IPS-18a (cell line): ENCODE data around the gene WWC1.
"Not testable (repeated sequence)": the region's sequence is repeated elsewhere in the genome, so short reads cannot be mapped to it uniquely, and the experiment has no call there.

Experiments used
- H3K27ac ChIP-seq: one replicate; pipeline ENCODE4 v1.5.1; 2013; ENCODE audit warnings: low read length
- H3K27me3 ChIP-seq: one replicate; pipeline ENCODE4 v1.6.1; 2013; ENCODE audit warnings: mild to moderate bottlenecking, low read length; ENCODE audit not compliant: control insufficient read depth, insufficient read depth
- H3K36me3 ChIP-seq: one replicate; pipeline ENCODE4 v1.6.1; 2013; ENCODE audit warnings: low read depth, low read length; ENCODE audit not compliant: control insufficient read depth
- H3K4me1 ChIP-seq: one replicate; pipeline ENCODE4 v1.6.1; 2013; ENCODE audit warnings: low read depth, low read length; ENCODE audit not compliant: control insufficient read depth
- H3K4me3 ChIP-seq: one replicate; pipeline ENCODE4 v1.5.1; 2013; ENCODE audit warnings: low read length
- H3K9ac ChIP-seq: one replicate; pipeline ENCODE4 v1.6.1; 2013; ENCODE audit warnings: mild to moderate bottlenecking, low read length, moderate library complexity
- H3K9me3 ChIP-seq: one replicate; pipeline ENCODE4 v1.6.1; 2013; ENCODE audit warnings: low read depth, low read length; ENCODE audit not compliant: control insufficient read depth

WWC1 gene

DNA sequence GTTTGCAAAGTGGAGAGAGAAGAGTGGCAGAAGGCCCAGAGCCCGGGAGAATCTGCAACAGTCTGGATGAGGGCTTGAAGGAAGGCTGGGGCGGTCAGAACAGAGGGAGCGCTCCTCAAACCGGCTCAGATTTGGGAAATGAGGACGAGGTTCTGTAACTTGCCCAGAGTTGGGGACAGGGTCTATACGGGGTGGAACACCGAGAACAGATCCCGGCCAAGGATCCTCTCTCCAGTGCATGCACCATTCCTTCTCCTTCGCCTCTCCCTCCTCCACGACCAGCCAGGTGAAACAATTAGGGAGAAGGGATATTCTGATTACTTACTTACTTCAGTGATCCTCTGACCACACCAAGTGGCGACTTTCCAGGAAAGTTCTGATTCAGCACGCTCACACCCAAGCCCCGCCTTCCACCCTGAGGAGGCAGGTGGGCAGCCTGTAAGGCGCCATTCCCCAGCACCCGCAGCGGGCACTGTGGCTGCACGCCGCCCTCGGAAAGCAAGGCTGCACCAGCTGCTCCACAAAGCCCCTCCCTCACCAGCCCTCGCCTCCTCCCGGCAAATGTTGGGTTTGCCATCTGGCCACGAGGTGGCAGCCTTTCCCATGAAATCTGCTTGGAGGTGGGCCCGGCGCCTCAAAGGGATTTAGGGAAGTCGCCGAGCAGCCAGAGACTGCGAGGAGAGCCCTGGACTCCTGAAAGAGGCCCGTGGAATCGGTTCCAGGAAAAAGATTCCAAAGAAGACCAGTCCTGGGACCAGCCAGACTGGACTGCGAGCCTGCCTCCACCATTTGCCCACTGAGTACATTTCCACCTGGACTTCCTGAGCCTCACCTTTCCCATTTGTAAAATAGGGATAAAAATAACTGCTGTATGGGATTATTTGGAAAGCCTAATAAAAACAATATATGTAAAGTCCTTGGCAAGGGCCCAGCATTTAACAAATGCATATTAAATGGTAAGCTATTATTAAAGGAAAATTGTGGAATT, 22.2 kb upstream of the WWC1 start:
- Histone ChIP-seq H3K27ac (no peak overlapping the region), H3K9ac (no peak overlapping the region), H3K4me3 (peak overlapping the region; percentile 66), H3K27me3 (no peaks in the 10 kb centered on the region), H3K9me3 (no peaks in the 10 kb centered on the region), H3K4me1 (peaks cover 12% of the 10 kb centered on the region), H3K36me3 (no peaks in the 10 kb centered on the region)

DNA sequence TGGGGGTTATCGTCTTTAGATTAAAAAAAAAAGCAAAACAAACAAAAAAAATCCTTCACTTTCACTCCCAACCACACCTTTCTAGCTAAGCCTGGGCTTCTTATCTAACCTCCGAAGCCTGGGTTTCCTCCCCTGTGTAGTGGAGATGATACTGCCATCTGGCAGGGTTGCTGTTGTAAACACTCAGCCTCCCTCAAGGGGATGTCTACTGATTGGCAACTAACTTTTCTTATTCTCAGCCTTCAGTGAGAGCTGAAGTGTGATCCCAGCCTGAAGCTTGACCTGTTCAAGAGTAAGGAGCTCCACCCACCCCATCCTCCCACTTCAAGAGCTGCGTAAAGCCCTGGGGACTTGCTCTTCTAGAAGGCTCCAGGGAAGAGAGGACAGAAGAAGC, 21.5 kb upstream of the WWC1 start:
- Histone ChIP-seq H3K36me3 (no peaks in the 10 kb centered on the region), H3K4me1 (peaks cover 12% of the 10 kb centered on the region), H3K9me3 (no peaks in the 10 kb centered on the region), H3K27ac (no peak overlapping the region), H3K27me3 (no peaks in the 10 kb centered on the region), H3K4me3 (peak overlapping the region; percentile 21), H3K9ac (no peak overlapping the region)

DNA sequence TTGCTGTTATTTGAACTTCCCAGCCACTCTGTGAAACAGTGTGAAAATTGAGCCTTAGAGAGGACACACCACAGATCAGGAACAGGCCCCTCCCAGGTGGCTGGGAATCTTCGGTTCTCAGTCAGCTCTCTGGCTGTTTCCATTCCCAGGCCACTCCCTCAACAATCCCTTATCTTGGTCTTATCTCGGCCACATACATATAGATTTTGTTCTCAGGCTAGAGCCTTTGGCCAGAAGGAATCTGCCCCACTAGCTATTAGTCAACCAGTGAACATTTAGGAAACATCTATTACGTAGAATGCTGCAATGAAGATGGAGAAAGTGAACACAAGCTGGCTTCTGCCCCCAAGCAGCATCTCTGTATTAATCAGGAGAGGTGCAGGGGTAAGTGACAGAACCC, 21.0 kb upstream of the WWC1 start:
- no peaks in the 10 kb centered on the region for H3K9me3 ChIP-seq
- H3K4me1 ChIP-seq, result peaks cover 12% of the 10 kb centered on the region
- no peak overlapping the region for H3K27ac ChIP-seq
- no peak overlapping the region for H3K4me3 ChIP-seq
- no peaks in the 10 kb centered on the region for H3K36me3 ChIP-seq
- no peaks in the 10 kb centered on the region for H3K27me3 ChIP-seq
- H3K9ac ChIP-seq, result no peak overlapping the region

DNA sequence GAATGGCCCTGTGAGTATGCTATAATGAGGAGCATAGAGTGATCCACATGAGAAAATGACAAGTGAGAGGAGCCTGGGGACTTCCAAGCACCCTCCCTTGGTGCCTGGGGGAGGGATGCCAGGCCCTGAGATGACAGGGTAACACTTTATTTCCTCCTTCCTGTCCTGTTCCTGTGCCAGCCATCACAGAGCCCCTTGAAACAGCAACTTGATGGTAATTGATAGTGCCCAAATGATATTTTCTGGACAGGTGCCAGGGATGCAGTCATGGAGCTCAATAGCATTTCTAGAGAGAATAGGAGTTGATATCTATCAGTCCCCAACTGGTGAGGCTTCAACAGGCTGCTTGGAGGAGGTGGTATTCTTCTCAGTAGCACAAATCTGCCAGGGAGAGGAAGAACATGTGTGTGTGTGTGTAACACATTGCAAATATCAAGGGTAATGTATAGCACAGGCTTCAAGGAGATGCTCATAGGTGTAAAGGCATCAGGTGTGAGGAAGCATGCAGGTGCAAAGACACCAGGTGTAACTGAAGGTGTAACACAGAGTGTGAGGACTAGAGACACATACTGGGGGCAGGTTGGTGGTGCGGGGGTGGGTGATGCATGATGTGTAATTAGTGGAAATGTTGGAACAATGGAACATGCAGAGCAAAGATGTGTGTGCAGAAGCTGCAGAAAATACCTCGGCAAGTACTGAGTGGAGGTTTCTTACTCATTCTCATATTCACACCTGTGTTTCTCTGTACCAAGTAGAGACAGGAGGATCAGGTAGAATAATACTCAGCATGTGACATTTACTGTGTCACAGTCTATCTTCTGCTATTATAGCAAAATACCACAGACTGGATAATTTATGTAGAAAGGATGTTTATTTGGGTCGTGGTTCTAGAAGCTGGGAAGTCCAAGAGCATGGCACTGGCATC, 18.1 kb upstream of the WWC1 start:
- Histone ChIP-seq H3K4me3 (no peak overlapping the region), H3K9me3 (no peaks in the 10 kb centered on the region), H3K4me1 (peaks cover 12% of the 10 kb centered on the region), H3K36me3 (no peaks in the 10 kb centered on the region), H3K9ac (no peak overlapping the region), H3K27me3 (no peaks in the 10 kb centered on the region), H3K27ac (no peak overlapping the region)

DNA sequence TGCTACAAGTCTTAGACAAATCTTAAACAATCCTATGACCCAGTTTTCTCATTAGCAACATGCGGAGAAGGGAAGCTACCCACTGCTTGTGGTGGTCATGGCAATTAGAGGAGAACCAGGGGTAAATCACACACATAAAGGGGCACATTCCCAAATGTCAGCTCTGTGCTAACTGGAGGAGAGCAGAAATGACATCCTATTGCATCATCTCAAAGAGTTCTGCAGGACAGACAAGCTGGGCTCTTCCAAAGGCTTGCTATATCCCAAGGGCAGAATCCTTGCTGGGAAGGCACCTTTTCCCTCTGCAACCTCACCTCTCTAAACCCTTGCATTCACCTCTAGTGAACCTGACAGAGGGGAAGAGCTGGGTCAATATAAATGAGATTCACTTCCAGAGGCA, 17.0 kb upstream of the WWC1 start:
- Histone ChIP-seq H3K4me3 (no peak overlapping the region), H3K9me3 (no peaks in the 10 kb centered on the region), H3K27ac (no peak overlapping the region), H3K9ac (no peak overlapping the region), H3K4me1 (peaks cover 6% of the 10 kb centered on the region), H3K27me3 (no peaks in the 10 kb centered on the region), H3K36me3 (no peaks in the 10 kb centered on the region)

DNA sequence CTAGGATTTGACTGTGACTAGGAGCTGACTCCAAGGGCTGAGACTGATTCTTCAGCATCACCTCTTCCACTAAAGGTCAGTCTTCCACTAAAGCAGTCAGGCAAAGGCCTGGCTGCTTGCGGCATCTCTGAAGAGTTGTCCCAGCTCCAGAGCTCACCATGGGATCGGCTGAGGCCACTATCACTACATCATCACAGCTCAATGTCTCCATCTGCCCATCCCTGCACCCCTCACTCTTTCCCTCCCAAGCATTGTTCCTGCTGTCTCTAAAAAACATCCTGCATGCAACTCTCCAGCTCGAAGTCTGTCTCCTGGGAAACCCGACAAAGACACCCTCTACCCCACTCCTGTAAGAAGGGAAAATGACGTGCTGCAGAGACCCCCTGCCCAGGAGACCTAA, 15.5 kb upstream of the WWC1 start:
- no peak overlapping the region for H3K9ac ChIP-seq
- no peaks in the 10 kb centered on the region for H3K36me3 ChIP-seq
- H3K4me1 ChIP-seq, result no peaks in the 10 kb centered on the region
- no peak overlapping the region for H3K27ac ChIP-seq
- no peaks in the 10 kb centered on the region for H3K9me3 ChIP-seq
- no peaks in the 10 kb centered on the region for H3K27me3 ChIP-seq
- no peak overlapping the region for H3K4me3 ChIP-seq

DNA sequence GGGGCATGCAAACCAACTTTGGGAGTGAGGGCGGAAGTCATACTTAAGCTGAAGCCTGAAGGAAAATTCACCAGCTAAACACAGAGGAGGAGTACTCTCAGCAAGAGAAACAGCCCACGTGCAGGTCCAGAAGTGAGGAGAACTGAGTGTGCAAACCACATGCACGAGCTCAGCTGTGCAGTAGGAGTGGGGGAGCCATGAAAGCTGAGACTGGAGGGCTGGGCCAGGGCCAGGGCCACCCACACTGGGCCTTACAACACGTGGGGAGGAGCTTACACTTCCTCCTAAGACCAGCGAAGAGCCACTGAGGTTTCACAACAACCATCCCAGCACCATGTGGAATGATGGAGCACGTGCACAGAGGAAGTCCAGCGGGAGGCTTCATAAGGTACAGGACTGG, 9.3 kb upstream of the WWC1 start:
- Histone ChIP-seq H3K27me3 (no peaks in the 10 kb centered on the region), H3K27ac (no peak overlapping the region), H3K4me3 (no peak overlapping the region), H3K9me3 (no peaks in the 10 kb centered on the region), H3K36me3 (no peaks in the 10 kb centered on the region), H3K4me1 (peaks cover 10% of the 10 kb centered on the region), H3K9ac (no peak overlapping the region)

DNA sequence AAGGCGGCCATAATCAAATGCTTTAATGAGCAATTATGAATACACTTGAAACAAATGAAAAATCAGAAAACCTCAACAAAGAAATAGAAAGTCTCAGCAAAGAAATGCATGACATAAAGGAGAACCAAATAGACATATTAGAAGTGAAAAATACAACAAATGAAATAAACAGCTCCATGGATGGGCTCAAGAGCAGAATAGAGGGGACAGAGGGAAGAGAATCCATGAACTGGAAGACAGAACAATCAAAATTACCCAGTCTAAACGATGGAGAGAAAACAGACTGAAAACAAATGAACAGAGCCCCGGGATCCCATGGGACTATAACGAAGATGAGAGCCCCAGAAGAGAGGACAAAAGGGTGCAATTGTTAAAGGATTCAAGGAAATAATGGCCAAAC, 6.6 kb upstream of the WWC1 start:
- Histone ChIP-seq H3K27me3 (peaks cover 5% of the 10 kb centered on the region), H3K4me1 (peaks cover 10% of the 10 kb centered on the region), H3K9ac (no peak overlapping the region), H3K27ac (no peak overlapping the region), H3K4me3 (no peak overlapping the region), H3K9me3 (no peaks in the 10 kb centered on the region), H3K36me3 (no peaks in the 10 kb centered on the region)

DNA sequence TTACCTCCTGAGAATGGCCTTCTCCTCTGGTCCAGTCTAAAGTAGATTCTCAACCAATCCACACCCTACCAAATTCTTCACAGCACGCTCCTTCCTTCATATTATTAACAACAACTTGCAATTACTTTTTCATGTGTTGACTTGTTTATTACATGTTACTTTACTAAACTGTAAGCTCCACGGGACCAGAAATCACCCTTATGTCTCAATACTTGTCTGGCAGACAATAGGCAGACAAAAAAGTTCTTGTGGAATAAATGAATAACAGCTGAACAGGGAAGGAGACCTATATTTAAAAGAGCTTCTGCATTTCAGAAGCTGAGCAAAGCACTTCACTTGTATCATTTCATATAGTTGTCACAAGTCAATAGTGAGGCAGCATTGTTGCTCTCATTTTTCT, 5.7 kb upstream of the WWC1 start:
- Histone ChIP-seq H3K9me3 (no peaks in the 10 kb centered on the region), H3K27ac (no peak overlapping the region), H3K4me3 (no peak overlapping the region), H3K36me3 (no peaks in the 10 kb centered on the region), H3K27me3 (peaks cover 5% of the 10 kb centered on the region), H3K9ac (no peak overlapping the region), H3K4me1 (peaks cover 11% of the 10 kb centered on the region)

DNA sequence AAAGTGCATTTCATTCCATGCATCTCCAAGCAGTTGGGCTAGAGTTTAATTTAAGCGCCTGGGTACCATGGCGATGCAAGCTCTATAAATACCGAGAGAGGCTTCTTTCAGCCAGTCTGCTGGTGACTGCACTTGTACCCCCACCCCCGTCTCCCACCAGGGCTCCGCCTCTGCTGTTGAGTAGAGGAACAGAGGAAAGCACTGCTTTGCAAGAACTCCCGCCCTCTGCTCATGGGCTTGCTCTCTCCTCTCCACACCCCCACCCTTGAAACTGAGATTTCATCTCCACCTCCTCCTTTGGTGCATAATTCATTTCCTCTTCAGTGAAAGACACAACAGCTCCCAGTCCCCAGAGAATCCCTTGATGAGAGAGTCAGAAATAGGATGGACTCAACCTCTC, 5.1 kb upstream of the WWC1 start:
- H3K27me3 ChIP-seq, result peaks cover 5% of the 10 kb centered on the region
- no peak overlapping the region for H3K27ac ChIP-seq
- no peak overlapping the region for H3K4me3 ChIP-seq
- no peaks in the 10 kb centered on the region for H3K9me3 ChIP-seq
- peaks cover 14% of the 10 kb centered on the region for H3K4me1 ChIP-seq
- no peak overlapping the region for H3K9ac ChIP-seq
- no peaks in the 10 kb centered on the region for H3K36me3 ChIP-seq

DNA sequence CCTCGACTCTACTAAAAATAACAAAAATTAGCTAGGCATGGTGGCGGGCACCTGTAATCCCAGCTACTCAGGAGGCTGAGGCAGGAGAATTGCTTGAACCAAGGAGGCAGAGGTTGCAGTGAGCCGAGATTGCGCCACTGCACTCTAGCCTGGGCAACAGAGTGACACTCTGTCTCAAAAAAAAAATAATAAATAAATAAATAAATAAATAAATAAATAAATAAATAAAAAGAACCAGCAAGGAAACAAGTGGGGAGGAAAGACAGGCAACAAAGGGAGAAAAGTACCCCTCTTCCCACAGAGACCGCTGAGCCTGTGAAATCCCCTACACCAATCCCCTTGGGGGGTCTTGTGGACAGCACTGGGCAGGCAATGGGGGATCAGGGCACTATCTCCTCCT, 4.6 kb upstream of the WWC1 start:
- H3K27ac ChIP-seq, H3K36me3 ChIP-seq, H3K4me3 ChIP-seq, H3K9ac ChIP-seq, H3K9me3 ChIP-seq, H3K27me3 ChIP-seq: not testable (repeated sequence)
- peaks cover 14% of the 10 kb centered on the region for H3K4me1 ChIP-seq
